K562 (cell line): Measurements from ENCODE around the gene LY6G5B. TPM values are rescaled to one million over a fixed set of nuclear protein-coding genes. Genes with fewer than 3 reads are reported as not detected.

Experiments used
- CAMTA2 ChIP-seq: fragments of 250-450 bp; sonication (Bioruptor Pico); conservative IDR thresholded peaks from 2 replicates; pipeline ENCODE4 v1.5.1; 2022
- CXXC5 ChIP-seq: fragments of 250-450 bp; sonication (Bioruptor Pico); IDR thresholded peaks from 2 replicates; pipeline ENCODE4 v1.8.0; 2022; ENCODE audit warnings: inconsistent platforms, mild to moderate bottlenecking, moderate library complexity
- GTF2E2 ChIP-seq: fragments of 200-800 bp; sonication (Bioruptor generic); IDR thresholded peaks from 2 replicates; pipeline ENCODE4 v1.6.1; 2016; ENCODE audit warnings: missing genetic modification characterization, missing compliant biosample characterization
- HLTF ChIP-seq: fragments of 450-650 bp; IDR thresholded peaks from 2 replicates; pipeline ENCODE4 v1.6.1; 2016
- ILF3 ChIP-seq: fragments of 450-650 bp; IDR thresholded peaks from 2 replicates; pipeline ENCODE4 v1.6.1; 2018; ENCODE audit warnings: antibody characterized with exemption, mild to moderate bottlenecking, moderate library complexity, borderline replicate concordance
- LARP7 ChIP-seq: fragments of 450-650 bp; IDR thresholded peaks from 2 replicates; pipeline ENCODE4 v1.6.1; 2016
- NFATC3 ChIP-seq: fragments of 450-650 bp; IDR thresholded peaks from 2 replicates; pipeline ENCODE4 v1.6.1; 2017; ENCODE audit warnings: mild to moderate bottlenecking
- NFRKB ChIP-seq: fragments of 450-650 bp; IDR thresholded peaks from 2 replicates; pipeline ENCODE4 v1.6.1; 2016; ENCODE audit warnings: low read depth
- NR1H2 ChIP-seq: sonication (generic); formaldehyde crosslinking; IDR thresholded peaks from 2 replicates; pipeline ENCODE4 v1.4.0; 2020; ENCODE audit warnings: mild to moderate bottlenecking, missing genetic modification reagents
- RBBP5 ChIP-seq: fragments of 200-600 bp; sonication (generic); IDR thresholded peaks from 2 replicates; pipeline ENCODE4 v1.6.1; 2012; ENCODE audit warnings: borderline replicate concordance, mild to moderate bottlenecking, low read length, control low read depth, inconsistent platforms; ENCODE audit not compliant: insufficient read depth, poor library complexity, severe bottlenecking
- SUPT5H ChIP-seq: fragments of 450-650 bp; IDR thresholded peaks from 2 replicates; pipeline ENCODE4 v1.6.1; 2016
- TEAD4 ChIP-seq, 2 experiments: sonication (generic) in 1 of 2; formaldehyde crosslinking in 1 of 2; IDR thresholded peaks; 2 replicates each; pipeline versions ENCODE4 v1.6.1 to v1.8.0; 2012 to 2022; ENCODE audit warnings: borderline replicate concordance in 1 of 2, inconsistent platforms in 1 of 2, low read length in 1 of 2, mild to moderate bottlenecking in 1 of 2, missing genetic modification reagents in 1 of 2
- U2AF1 ChIP-seq: fragments of 200-400 bp; formaldehyde crosslinking; optimal IDR thresholded peaks from 2 replicates; pipeline ENCODE3; 2017; ENCODE audit warnings: mild to moderate bottlenecking, low read depth, low read length, moderate library complexity
- XRCC5 ChIP-seq: fragments of 200-400 bp; formaldehyde crosslinking; IDR thresholded peaks from 2 replicates; pipeline ENCODE4 v1.6.1; 2017; ENCODE audit warnings: low read depth, mild to moderate bottlenecking, low read length
- ZBTB40 ChIP-seq, 2 experiments: fragments of 450-650 bp in 1 of 2; sonication (generic) in 1 of 2; formaldehyde crosslinking in 1 of 2; IDR thresholded peaks; 2 replicates each; pipeline versions ENCODE4 v1.7.1 to v1.9.0; 2016 to 2022; ENCODE audit warnings: inconsistent platforms in 1 of 2, mild to moderate bottlenecking in 1 of 2, missing genetic modification reagents in 1 of 2
- ZNF589 ChIP-seq: fragments of 200-800 bp; sonication (Bioruptor generic); IDR thresholded peaks from 2 replicates; pipeline ENCODE4 v1.6.1; 2016; ENCODE audit warnings: low read depth, missing genetic modification characterization, missing compliant biosample characterization
- ZNF785 ChIP-seq: fragments of 250-450 bp; sonication (Bioruptor Pico); IDR thresholded peaks from 2 replicates; pipeline ENCODE4 v1.4.0; 2020; ENCODE audit warnings: mild to moderate bottlenecking
- ZSCAN29 ChIP-seq: fragments of 450-650 bp; IDR thresholded peaks from 2 replicates; pipeline ENCODE4 v1.6.1; 2017
- ZSCAN32 ChIP-seq: fragments of 450-650 bp; formaldehyde crosslinking; IDR thresholded peaks from 2 replicates; pipeline ENCODE4 v1.4.0; 2020; ENCODE audit warnings: mild to moderate bottlenecking, moderate library complexity
- polyA plus RNA-seq, 8 experiments: library from polyadenylated mRNA; depleted of rRNA in 4 of 8; stranded (reverse) in 5 of 8; unstranded in 3 of 8; fragments of >200 nt; fragmentation: Nextera tagmentation in 2 of 8; fragmentation: Illumina TruSeq in 1 of 8; extraction: Ambion mirVana in 2 of 8; extraction: Trizol in 1 of 8; gene quantifications; 2 replicates each; pipeline versions ENCODE4 v1.2.1 to v1.2.3, GENCODE V29; 2011 to 2014; ENCODE audit warnings: inconsistent platforms in 1 of 8, missing spikeins in 1 of 8
- total RNA-seq, 7 experiments: library from RNA; depleted of rRNA in 6 of 7; stranded (reverse); fragments of >200 nt in 6 of 7; fragmentation: Illumina TruSeq in 2 of 7; extraction: Trizol in 2 of 7; gene quantifications; 2 replicates each; pipeline versions ENCODE4 v1.2.1 to v1.2.3, GENCODE V29; 2011 to 2021; ENCODE audit warnings: low replicate concordance in 1 of 7

The LY6G5B gene
- total and polyA plus RNA-seq, 9 of the 15 experiments (the other 6 are each of a cell fraction or from before 2014, with no cell fraction given), result 6.0 to 27.0 (median 7.5) TPM

GRCh38 chr6:31620586-31621319 is 49.0 kb upstream of the LY6G5B start, which contains the start of gene PRRC2A (continued):
- TF ChIP-seq SUPT5H, result peak; percentile 84
- peak; percentile 98 for TF ChIP-seq GTF2E2 (tag)
- peak; percentile 95 for TF ChIP-seq RBBP5
- TF ChIP-seq CAMTA2 (CRISPR knock-in tag), result no peak
- TF ChIP-seq LARP7, result peak; percentile 85; the same call in 1 of the 2 replicates
- TF ChIP-seq NFATC3, result no peak
- no peak; the same call in 1 of the 2 replicates for TF ChIP-seq ILF3
- TF ChIP-seq NFRKB, result peak; percentile 100
- TF ChIP-seq ZNF785 (CRISPR knock-in tag), result no peak
- peak; percentile 26; the same call in 1 of the 2 replicates for TF ChIP-seq TEAD4 (IDR thresholded peaks at IDR 0.05; ENCODE audit: low read length)
- TF ChIP-seq TEAD4 (CRISPR knock-in tag; IDR thresholded peaks at IDR 0.05; ENCODE audit: borderline replicate concordance), result 0 out of 2 replicates have a peak, but pooled peaks have one; percentile 38
- no peak for TF ChIP-seq ZBTB40 (IDR thresholded peaks at IDR 0.05)
- TF ChIP-seq ZBTB40 (CRISPR knock-in tag; IDR thresholded peaks at IDR 0.05), result no peak
- no peak for TF ChIP-seq XRCC5
- no peak for TF ChIP-seq ZSCAN29
- no peak for TF ChIP-seq ZNF589 (CRISPR knock-in tag)
- TF ChIP-seq CXXC5 (CRISPR knock-in tag), result no peak
- no peak for TF ChIP-seq ZSCAN32
- no peak; the same call in 1 of the 2 replicates for TF ChIP-seq HLTF
- TF ChIP-seq NR1H2, result peak; percentile 22; the same call in 1 of the 2 replicates
- peak; percentile 82 for TF ChIP-seq U2AF1
